ENCODE data around the gene CRHR1.

- no peak for TF ChIP-seq POLR2AphosphoS5 (IDR thresholded peaks at IDR 0.05)
- TF ChIP-seq CTCF (IDR thresholded peaks at IDR 0.05) = no peak
- no peak for TF ChIP-seq POLR2A (IDR thresholded peaks at IDR 0.05)
These were observed 24.7 kb downstream of the CRHR1 start for GRCh38 chr17:45808845-45809244.

Measured in upper lobe of left lung (tissue), 4 donors.